ENCODE data around the gene SPRR3. TPM values are rescaled to one million over a fixed set of nuclear protein-coding genes. Genes with fewer than 3 reads are reported as not detected.
"Not testable (repeated sequence)": the region's sequence is repeated elsewhere in the genome, so short reads cannot be mapped to it uniquely, and the experiment has no call there.

Gene SPRR3
- total RNA-seq, 2 donors from 2014 or later = not detected

DNA sequence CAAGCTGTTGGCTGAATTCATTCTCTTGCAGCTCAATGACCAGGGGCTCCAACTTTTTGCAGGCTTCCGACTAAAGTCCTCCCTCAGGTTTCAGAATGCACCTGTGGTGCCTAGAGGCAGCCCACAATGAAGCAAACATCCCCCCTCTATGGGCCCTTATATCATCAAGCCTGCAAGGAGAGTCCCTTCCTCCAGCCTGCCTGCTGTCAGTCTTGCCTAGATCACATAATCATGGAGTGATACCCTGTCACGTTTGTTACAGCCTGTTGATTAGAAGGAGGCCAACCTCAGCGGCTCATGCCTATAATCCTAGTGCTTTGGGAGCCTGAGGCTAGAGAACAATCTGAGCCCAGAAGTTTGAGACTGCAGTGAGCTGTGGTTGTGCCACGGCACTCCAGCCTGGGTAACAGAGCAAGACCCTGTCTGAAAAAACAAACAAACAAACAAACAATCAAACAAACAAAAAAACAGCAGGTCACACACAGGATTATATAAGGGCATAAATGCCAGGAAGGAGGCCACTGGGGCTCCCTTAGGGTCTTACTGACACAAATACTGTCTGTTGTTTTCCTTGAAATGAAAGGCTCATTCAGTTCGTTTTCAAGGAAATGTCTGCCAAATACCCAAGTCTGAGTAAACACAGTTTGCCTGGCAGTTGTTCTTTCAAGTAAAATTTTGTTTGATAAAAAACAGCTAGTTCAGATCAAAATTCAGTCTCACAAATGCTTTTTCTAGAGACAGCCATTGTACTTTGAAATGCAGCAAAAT lies 4.7 kb upstream of the SPRR3 start:
- H3K27me3 ChIP-seq = no peaks in the 10 kb centered on the region
- H3K27ac ChIP-seq = no peak overlapping the region
- no peak for DNase-seq

DNA sequence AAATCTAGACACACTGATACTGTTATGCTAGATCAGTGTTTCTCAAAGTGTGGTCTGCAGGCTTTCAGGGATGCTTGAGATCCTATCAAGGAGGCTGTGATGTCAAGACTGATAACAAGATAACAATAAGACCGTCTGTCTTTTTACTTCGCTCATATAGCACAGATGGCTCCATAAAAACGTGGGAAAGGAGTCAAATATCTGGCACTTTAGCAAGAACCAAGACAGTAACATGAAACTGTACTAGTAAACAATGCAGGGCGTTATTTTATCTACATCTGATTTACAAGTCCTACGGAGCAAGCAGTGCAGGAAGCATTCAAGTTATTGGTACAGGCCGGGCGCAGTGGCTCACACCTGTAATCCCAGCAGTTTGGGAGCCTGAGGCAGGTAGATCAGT lies 3.6 kb upstream of the SPRR3 start:
- no peaks in the 10 kb centered on the region for H3K27me3 ChIP-seq
- TF ChIP-seq, protein P1, sequence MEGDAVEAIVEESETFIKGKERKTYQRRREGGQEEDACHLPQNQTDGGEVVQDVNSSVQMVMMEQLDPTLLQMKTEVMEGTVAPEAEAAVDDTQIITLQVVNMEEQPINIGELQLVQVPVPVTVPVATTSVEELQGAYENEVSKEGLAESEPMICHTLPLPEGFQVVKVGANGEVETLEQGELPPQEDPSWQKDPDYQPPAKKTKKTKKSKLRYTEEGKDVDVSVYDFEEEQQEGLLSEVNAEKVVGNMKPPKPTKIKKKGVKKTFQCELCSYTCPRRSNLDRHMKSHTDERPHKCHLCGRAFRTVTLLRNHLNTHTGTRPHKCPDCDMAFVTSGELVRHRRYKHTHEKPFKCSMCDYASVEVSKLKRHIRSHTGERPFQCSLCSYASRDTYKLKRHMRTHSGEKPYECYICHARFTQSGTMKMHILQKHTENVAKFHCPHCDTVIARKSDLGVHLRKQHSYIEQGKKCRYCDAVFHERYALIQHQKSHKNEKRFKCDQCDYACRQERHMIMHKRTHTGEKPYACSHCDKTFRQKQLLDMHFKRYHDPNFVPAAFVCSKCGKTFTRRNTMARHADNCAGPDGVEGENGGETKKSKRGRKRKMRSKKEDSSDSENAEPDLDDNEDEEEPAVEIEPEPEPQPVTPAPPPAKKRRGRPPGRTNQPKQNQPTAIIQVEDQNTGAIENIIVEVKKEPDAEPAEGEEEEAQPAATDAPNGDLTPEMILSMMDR (IDR thresholded peaks at IDR 0.05) = no peak
- no peaks in the 10 kb centered on the region for H3K9me3 ChIP-seq
- no peaks in the 10 kb centered on the region for H3K36me3 ChIP-seq
- H3K27ac ChIP-seq = no peak overlapping the region
- H3K4me3 ChIP-seq = no peak overlapping the region
- no peaks in the 10 kb centered on the region for H3K4me1 ChIP-seq
- H3K9ac ChIP-seq (ENCODE audit: low read depth in 2 of 2, low read length in 2 of 2) = no peak overlapping the region
- intact Hi-C loops (cut with DNase I) = no loop called here
- no peak for DNase-seq

More for the DNA sequence above, 4.7 kb upstream of the SPRR3 start:
- Histone ChIP-seq H3K4me1 (no peaks in the 10 kb centered on the region), H3K9ac (ENCODE audit: low read depth in 2 of 2, low read length in 2 of 2) (no peak overlapping the region), H3K9me3 (no peaks in the 10 kb centered on the region), H3K4me3 (no peak overlapping the region), H3K36me3 (no peaks in the 10 kb centered on the region)
- intact Hi-C loops (cut with DNase I) = no loop called here
- TF ChIP-seq, protein P1 (IDR thresholded peaks at IDR 0.05) = no peak

DNA sequence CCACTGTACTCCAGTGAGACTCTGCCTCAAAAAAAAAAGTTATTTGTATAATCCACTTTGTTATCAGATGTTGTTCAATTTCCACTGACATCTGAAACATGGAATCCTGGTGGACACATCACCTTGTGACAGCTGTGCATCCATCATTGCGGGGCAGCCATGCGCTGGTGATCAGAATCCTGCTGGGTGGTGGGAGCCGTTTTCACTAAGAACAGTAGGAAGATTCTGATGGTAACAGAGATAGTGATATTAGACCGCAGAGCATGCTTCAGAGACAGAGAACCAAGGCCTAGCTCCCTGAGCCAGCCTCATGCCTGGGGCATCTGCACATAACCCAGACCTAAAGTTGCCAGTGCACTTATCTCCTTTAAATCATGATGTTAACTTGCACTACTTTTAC lies 3.1 kb upstream of the SPRR3 start:
- Histone ChIP-seq H3K27ac (no peak overlapping the region), H3K36me3 (no peaks in the 10 kb centered on the region), H3K9ac (ENCODE audit: low read depth in 2 of 2, low read length in 2 of 2) (no peak overlapping the region), H3K4me1 (no peaks in the 10 kb centered on the region), H3K9me3 (no peaks in the 10 kb centered on the region), H3K27me3 (no peaks in the 10 kb centered on the region), H3K4me3 (no peak overlapping the region)
- TF ChIP-seq, protein P1 (IDR thresholded peaks at IDR 0.05) = no peak
- intact Hi-C loops (cut with DNase I) = no loop called here
- no peak for DNase-seq

DNA sequence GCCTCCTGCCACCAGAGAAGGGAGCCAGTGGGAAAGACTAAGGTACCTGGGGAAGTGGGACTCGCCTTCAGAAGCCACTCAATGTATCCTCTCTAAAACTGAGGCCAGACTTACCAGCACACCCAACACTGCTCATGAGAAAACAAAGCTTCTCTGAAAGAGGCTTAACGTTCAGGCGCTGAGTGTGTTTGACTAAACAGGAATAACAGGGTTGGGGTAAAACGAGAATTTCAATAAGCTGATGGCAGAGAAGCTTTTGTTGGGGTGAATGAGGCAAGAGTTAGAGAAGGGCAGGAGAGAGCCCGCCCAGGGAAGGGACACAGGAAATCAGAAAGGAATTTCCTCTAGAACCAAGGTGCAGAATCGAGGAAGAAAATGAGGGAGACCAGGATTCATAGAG lies 1.7 kb upstream of the SPRR3 start:
- H3K4me3 ChIP-seq = no peak overlapping the region
- no peaks in the 10 kb centered on the region for H3K9me3 ChIP-seq
- intact Hi-C loops (cut with DNase I) = no loop called here
- H3K27ac ChIP-seq = no peak overlapping the region
- TF ChIP-seq, protein P1 (IDR thresholded peaks at IDR 0.05) = no peak
- no peak overlapping the region for H3K9ac ChIP-seq (ENCODE audit: low read depth in 2 of 2, low read length in 2 of 2)
- no peaks in the 10 kb centered on the region for H3K4me1 ChIP-seq
- H3K27me3 ChIP-seq = no peaks in the 10 kb centered on the region
- H3K36me3 ChIP-seq = no peaks in the 10 kb centered on the region
- DNase-seq = no peak

DNA sequence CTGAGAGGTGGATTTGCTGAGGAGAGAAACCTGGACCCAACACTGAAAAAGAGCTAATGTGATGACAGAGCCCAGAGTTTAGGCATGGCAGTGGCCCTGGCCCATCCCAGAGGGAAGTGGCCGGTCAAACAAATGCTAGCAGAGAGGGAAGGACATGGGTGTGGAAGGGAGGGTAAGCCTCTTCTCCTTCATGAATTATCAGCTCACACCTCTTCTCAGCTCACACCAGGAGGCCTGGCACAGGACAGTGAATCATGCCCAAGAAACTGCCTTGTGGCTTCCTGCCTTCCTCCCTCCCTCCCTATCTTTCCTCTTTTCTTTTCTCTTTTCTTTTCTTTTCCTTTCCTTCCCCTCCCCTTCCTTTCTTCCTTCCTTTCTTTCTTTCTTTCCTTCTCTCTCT lies 1.3 kb upstream of the SPRR3 start:
- intact Hi-C loops (cut with DNase I) = no loop called here
- H3K9me3 ChIP-seq = no peaks in the 10 kb centered on the region
- TF ChIP-seq, protein P1 (IDR thresholded peaks at IDR 0.05) = no peak
- H3K36me3 ChIP-seq = no peaks in the 10 kb centered on the region
- H3K9ac ChIP-seq (ENCODE audit: low read depth in 2 of 2, low read length in 2 of 2) = no peak overlapping the region
- no peak for DNase-seq
- no peaks in the 10 kb centered on the region for H3K27me3 ChIP-seq
- no peak overlapping the region for H3K4me3 ChIP-seq
- H3K4me1 ChIP-seq = no peaks in the 10 kb centered on the region
- H3K27ac ChIP-seq = no peak overlapping the region

DNA sequence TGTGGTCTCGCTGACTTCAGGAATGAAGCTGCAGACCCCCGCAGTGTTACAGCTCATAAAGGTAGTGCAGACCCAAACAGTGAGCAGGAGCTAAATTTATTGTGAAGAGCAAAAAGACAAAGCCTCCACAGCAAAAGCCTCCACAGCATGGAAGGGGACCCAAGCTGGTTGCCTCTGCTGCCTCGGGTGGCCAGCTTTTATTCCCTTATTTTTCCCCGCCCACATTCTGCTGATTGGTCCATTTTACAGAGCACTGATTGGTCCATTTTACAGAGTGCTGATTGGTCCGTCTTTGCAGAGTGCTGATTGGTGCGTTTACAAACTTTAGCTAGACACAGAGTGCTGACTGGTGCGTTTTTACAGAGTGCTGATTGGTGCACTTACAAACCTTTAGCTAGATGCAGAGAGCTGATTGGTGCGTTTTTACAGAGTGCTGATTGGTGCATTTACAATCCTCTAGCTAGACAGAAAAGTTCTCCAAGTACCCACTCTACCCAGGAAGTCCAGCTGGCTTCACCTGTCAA lies 9.7 kb downstream of the SPRR3 start:
- H3K4me3 ChIP-seq; H3K9ac ChIP-seq (ENCODE audit: low read depth in 2 of 2, low read length in 2 of 2); intact Hi-C loops (cut with DNase I); H3K9me3 ChIP-seq; H3K36me3 ChIP-seq; H3K27ac ChIP-seq; DNase-seq; H3K4me1 ChIP-seq; H3K27me3 ChIP-seq: not testable (repeated sequence)

DNA sequence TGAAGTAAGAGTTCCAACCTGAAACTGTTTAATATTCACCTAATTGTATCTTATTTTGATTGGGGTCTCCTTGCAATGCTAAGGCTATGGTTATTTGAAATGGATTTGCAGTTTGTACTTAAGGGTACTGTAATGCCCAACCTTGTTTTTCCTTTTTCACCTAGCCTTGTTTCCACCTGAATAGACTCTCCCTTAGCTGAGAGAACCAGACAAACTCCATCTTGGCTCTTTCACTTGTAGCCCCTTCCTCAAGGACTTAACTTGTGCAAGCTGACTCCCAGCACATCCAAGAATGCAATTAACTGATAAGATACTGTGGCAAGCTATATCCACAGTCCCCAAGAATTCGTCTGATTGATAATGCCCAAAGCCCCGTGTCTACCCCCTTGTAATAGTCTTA lies 20.3 kb downstream of the SPRR3 start:
- H3K9me3 ChIP-seq; H3K9ac ChIP-seq (ENCODE audit: low read depth in 2 of 2, low read length in 2 of 2); intact Hi-C loops (cut with DNase I): not testable (repeated sequence)

DNA sequence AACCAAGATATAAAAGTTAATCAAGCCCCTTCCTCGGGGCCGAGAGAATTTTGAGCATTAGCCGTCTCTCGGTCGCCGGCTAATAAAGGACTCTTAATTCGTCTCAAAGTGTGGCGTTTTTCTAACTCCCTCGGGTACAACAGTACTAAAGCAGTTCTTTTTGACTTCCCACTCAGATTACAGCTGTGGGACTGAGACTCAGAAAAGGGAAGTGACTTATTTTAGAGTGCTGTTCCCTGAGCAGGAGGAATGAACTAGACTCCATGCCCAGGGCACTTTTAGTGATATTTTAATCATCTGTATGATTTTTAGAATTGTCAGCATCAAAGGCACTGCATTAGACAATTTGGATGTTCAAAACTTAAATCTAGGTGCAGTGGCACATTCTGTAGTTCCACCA lies 20.8 kb downstream of the SPRR3 start:
- intact Hi-C loops (cut with DNase I); H3K9me3 ChIP-seq; H3K9ac ChIP-seq (ENCODE audit: low read depth in 2 of 2, low read length in 2 of 2); H3K4me1 ChIP-seq; H3K4me3 ChIP-seq; DNase-seq; H3K27me3 ChIP-seq; H3K27ac ChIP-seq; H3K36me3 ChIP-seq: not testable (repeated sequence)

More for the DNA sequence above, 20.3 kb downstream of the SPRR3 start:
- not testable (repeated sequence) for H3K4me3 ChIP-seq, H3K27ac ChIP-seq, DNase-seq, H3K36me3 ChIP-seq, H3K27me3 ChIP-seq, H3K4me1 ChIP-seq

Data from colonic mucosa (tissue), 4 donors.